Hematopoietic multipotent progenitor cell treated with erythropoietin and hydrocortisone succinate and interleukin-3 and kit ligand, for 6 days (in vitro differentiated cells): ENCODE results near the gene TBL3.
A peak's percentile ranks its signal among the peaks of the same experiment; 100 is the strongest.

ENCODE experiments used
- DNase-seq: peaks from one replicate; pipeline ENCODE4 v3.0.0-alpha.2; 2015

Gene TBL3

DNA sequence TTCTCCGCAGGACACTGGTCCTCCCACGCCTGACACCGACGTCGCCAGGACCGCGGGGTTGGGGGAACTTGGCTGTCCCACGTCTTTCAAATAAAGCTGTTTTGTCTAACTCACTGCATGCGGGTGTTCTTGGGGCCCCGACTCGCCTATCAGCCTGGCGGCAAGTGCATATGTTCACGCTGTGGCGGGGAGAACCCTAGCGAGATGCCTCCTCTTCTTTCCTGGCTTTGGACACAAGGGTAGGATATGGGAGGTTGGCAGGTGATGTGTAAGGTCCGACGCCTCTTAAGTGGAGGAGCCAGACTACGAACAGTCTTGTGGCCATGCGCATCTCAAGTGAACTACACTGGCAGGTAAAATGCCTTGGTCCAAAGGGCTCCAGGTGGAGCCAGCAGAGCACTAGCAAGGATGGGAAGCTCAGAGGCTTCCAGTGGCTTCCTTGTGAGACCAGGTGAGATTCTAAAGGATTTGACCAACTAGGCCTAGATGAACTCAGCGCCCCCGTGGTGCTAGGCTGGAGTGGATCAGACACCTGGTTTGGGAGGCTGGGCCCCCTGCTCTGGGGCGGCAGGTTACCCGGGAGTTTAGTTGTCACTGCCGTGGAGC is 6.4 kb upstream of the TBL3 start:
- DNase-seq, result peak; percentile 30

DNA sequence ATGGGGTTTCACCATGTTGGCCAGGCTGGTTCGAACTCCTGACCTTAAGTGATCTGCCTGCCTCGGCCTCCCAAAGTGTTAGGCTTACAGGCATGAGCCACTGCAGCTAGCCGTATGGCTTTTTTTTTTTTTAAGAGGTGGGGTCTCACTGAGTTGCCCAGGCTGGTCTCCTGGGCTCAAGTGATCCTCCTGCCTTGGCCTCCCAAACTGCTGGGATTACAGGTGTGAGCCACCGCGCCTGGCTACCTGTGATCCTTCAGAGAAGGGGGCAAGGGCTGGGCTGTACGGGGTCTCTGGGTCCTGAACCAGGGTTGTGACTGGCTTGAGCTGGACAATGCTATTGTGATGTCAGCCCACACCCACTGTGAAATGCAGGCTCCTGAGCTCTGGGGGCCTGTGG is 5.4 kb upstream of the TBL3 start, which contains the start of gene RNF151:
RNF151 (plus strand) TSS at position 397 of the 400 bp plus-strand sequence. CDS start 26 bp downstream, outside the sequence.
- no peak for DNase-seq

DNA sequence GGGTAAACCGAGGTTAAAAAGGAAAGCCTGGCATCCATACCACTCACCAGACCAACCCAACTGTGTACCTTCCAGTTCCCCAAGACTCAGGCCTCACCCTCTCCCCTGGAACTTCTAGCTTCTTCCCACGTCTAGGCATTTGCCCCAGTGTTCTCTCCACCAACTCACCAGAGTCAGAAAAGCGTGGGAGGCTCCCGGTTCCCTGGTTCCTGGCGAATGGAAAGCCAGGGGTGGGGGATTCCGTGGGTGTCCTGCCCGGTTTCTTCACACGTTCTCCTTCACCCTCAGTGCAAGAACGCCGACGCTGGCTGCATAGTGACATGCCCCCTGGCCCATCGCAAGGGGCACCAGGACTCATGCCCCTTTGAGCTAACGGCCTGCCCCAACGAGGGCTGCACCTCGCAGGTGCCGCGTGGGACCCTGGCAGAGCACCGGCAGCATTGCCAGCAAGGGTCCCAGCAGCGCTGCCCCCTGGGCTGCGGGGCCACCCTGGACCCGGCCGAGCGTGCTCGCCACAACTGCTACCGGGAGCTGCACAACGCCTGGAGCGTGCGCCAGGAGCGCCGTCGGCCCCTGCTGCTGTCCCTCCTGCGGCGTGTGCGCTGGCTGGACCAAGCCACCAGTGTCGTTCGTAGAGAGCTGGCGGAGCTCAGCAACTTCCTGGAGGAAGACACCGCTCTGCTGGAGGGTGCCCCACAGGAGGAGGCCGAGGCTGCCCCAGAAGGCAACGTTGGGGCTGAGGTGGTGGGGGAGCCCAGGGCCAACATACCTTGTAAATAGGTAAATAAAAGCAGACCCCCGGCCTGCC is 3.5 kb upstream of the TBL3 start:
- DNase-seq, result no peak

DNA sequence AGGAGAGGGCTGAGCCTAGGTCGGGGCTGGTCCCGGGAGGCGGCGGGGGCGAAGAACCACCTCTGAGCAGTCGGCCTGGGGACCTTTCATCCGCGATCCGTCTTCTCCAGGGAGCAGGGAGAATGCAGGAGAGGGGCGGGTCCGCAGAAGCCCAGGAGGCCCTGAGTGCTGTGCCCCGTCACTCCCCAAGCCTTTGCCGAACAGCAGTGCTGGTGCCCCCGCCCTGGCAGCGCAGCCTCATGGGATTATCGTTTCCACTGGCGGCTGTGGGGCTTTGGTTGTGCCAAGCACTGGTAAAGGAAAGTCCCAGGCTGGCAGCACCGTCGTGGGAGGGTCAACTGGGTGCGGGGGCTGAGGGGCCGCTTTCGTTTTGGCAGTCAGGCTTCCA is 631 bp downstream of the TBL3 start:
- peak; percentile 76 for DNase-seq

DNA sequence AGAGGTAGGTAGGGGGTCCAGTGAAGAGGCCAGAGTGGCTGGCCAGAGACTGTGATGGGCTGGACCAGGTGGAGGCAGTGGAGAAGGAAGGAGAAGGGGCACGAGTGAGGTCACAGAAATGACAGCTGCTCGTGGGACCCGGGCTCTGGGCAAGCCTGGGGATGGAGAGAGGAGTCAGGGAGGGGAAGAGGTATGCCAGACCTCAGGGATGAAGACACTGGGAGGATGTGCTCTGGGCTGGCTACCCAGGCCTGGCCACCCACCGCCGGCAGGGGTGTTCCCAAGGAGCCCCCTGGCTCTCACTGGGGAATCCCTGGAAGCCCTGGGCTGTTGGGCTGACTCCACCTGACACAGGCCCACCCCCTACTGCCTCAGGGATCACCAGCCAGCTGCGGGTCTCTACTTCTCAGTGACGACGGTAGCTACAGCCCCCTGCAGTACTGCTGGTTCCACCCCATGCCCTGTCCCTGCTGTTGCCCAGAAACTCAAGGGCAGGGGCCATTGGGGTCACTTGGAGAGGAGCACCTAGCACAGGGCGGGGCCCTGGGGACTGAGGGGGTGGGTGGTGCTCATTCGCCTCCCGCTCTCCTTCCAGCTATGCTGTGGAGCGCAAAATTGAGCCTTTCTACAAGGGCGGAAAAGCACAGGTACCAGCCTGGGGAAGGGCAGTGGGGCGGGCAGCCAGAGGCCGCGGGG is 1.8 kb downstream of the TBL3 start:
- no peak for DNase-seq

DNA sequence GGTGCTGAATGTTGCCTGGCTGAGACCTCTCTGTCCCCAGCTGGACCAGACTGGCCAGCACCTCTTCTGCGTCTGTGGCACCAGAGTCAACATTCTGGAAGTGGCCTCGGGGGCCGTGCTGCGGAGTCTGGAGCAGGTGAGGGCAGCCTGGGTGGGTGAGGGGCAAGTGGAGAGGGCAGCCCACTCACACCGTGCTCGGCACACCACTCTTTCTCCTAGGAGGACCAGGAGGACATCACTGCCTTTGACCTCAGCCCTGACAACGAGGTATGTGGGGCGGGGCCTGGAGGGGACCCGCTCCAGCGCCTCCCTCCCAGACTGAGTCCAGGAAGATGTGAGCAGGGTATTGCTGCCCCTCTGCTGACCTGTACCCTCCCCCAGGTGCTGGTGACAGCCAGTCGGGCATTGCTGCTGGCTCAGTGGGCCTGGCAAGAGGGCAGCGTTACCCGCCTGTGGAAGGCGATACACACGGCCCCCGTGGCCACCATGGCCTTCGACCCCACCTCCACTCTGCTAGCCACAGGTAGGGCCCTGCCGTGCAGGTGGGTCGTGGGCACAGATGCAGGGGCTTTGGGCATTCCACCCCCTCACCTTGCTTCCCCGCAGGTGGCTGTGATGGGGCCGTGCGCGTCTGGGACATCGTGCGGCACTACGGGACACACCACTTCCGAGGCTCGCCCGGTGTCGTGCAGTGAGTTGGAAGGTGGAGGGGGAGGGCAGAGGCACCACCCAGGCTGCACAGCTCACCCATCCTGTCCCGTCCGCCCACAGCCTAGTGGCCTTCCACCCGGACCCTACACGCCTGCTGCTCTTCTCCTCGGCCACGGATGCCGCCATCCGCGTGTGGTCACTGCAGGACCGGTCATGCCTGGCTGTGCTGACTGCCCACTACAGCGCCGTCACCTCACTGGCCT is 2.6 kb downstream of the TBL3 start:
- DNase-seq, result no peak

DNA sequence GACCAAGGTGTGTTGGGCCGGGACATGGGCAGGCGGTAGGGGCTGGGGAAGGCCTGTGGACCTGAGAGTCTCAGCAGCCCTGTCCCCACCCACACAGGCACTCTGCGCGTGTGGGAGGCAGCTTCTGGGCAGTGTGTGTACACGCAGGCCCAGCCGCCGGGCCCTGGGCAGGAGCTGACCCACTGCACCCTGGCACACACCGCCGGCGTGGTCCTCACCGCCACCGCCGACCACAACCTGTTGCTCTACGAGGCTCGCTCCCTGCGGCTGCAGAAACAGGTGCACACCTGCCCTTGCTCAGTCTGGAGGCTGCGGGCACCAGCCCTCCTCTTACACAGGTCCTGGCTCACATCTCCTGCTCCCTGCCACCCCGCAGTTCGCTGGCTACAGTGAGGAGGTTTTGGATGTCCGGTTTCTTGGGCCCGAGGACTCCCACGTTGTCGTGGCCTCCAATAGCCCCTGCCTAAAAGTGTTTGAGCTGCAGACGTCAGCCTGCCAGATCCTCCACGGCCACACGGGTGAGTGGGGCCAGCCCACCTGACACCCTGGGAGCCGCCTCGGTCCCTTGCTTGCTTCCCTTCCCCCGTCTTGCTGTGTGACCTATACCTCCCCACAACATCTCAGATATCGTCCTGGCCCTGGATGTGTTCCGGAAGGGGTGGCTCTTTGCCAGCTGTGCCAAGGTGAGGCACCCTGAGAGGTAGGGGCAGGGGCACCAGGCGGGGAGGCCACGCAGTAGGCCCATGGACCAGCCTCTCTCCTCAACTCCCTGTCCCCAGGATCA is 3.8 kb downstream of the TBL3 start:
- no peak for DNase-seq

DNA sequence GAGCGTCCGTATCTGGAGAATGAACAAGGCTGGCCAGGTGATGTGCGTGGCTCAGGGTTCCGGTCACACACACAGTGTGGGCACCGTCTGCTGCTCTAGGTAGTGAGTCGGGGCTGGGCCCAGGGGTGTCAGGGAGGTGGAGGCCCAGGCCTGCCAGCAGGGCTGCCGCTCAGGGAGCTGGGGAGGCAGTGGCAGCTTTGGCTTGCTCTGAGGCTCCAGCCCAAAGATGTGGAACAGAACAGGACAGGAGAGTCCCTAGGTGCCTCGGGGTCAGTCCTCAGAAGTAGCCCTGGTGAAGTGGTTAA is 4.3 kb downstream of the TBL3 start:
- DNase-seq, result no peak

DNA sequence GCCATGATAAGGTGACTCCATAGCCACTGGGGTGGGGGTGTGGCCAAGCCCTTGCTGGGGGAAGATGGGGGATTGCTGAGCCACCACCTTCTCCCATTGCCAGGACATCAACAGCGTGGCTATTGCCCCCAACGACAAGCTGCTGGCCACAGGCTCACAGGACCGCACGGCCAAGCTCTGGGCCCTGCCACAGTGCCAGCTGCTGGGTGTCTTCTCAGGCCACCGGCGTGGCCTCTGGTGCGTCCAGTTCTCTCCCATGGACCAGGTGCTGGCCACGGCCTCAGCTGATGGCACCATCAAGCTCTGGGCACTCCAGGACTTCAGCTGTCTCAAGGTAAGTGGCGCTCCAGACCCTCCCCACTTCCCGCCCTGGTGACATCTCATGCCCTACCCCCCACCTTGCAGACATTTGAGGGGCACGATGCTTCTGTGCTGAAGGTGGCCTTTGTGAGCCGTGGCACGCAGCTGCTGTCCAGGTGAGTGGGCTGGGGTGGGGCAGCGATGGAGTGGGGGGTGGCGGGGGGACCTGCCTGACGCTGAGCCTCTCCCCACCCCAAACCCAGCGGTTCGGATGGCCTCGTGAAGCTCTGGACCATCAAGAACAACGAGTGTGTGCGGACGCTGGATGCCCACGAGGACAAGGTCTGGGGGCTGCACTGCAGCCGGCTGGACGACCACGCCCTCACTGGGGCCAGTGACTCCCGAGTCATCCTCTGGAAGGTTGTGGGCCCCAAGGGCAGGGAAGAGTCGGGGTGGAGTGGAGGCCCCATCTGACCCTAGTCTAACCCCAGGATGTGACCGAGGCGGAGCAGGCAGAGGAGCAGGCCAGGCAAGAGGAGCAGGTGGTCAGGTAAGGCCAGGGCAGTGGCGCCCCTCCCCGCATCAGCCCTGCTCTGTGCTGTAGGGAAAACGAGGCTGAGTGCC is 5.4 kb downstream of the TBL3 start:
- no peak for DNase-seq

DNA sequence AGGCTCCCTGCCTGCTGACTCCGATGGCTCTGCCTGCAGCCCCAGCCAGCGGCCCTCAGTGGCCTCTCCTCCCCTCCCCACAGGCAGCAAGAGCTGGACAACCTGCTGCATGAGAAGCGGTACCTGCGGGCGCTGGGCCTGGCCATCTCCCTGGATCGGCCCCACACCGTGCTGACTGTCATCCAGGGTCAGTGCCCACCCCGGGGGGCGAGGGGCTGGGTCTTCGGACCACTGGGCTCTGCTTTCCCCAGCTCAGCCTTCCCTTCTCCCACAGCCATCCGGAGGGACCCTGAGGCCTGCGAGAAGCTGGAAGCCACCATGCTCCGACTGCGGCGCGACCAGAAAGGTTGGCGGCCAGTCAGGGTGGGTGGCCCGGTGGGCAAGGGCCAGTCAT is 6.0 kb downstream of the TBL3 start:
- no peak for DNase-seq

DNA sequence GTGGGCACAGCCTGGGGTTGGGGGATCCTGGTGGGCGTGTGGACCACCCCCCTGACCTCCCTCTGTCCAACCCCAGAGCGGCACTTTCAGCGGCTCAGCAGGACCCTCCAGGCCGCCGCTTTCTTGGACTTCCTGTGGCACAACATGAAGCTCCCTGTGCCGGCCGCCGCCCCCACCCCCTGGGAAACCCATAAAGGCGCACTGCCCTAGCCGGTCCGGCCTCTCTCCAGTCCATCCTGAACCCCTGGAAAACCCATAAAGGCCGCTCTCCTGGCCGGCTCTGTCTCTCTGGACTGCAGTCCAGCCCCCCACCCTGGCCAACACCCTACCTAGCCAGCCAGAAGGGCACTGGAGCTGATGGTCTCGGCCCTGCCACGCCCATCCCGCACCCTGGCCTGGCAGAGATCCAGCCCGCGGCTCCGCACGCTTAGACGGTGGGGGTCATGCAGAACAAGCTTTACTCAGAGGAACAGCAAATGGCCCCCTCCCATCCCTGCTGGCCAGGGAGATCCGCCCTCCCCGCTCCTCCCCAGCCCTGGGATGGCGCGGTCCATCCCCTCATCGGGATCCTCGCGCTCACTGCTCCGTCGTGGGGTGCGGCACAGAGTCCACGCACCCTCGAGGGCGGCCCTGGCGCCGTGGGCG is 6.7 kb downstream of the TBL3 start:
- no peak for DNase-seq

DNA sequence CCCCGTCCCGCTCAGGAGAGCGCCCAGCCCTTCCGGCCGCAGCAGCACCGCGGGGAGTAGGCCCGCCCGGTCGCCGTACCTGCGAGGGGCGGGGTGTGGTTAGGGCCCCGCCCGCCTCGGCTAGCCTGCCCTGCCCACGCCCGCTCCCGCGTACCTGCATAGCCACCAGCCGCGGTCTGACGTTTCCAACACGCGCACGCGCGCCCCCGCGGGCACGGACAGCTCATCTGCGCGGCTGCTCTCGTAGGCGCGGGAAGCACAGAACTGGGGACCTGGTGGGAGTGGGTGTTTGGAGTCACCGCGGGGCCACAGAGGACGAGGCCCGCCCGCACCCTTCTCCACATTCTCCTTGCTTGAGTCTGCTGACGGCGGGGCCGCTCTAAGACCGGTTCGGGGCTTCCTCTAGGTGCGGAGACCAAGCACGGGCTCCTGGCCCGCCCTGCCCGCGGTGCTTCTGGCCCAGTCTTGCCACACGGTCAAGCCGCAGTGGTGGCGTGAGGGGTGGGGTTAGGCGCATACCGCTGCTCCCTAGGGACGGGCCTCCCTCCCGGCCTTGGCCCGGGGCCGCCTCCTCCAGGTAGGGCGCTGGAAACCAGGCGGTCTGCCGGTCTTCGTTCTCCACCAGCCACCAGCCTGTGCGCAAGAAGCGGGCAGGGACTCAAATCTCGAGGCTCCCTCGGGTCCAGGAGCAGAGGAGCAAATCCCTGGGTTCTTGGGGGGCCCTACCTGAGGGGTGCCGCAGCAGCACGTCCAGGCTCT is 7.6 kb downstream of the TBL3 start:
- no peak for DNase-seq

DNA sequence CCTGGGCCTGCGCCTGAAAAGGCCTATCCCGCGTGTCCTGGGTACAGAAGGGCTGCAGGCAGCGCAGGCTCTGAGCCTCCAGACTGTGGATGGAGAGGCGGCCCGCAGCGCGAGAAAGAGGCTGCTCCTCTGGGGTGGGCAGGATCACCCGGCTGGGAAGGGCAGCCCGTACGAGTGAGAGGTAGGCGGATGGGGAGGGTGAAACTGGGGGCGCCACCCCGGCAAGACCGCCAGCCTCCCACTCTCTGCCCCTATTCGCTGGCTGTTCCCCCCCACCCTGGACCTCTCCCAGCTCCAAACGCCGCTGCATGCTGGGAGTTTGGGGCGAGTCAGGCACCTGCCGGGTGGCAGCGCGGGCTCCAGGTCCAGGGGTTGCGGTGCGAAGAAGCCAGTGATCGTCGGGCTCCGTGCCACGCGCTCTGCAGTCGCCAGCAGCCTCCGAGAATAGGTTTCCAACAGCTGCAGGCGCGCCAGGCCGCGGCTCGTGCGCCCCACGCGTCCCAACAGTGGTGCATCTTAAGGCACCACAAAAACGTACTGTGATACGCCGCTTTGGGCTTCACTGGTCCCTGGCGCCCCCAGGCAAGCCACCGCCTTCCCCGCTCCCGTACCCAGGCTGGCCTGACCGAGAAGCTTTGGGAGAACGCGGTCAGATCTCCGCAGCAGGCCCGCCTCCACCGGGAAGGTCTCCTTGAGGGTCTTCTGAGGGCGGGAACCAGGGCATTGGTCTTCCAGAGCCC is 8.3 kb downstream of the TBL3 start:
- peak; percentile 38 for DNase-seq

DNA sequence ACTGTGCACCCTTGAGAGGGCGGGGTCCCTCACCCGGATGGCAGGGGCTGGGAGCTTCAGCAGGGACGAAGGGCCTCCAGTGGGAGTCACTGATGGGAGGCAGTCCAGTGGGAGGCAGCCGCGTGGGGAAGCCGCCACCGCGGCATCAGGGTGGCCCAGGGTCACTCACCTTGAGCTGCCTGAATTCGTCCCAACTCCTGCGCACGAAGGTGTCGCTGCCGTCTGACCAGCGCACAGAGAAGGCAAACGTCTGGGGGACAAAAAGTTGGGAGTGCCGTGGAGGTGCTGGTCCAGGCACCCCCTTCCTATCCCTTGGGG is 8.9 kb downstream of the TBL3 start:
- DNase-seq, result no peak

DNA sequence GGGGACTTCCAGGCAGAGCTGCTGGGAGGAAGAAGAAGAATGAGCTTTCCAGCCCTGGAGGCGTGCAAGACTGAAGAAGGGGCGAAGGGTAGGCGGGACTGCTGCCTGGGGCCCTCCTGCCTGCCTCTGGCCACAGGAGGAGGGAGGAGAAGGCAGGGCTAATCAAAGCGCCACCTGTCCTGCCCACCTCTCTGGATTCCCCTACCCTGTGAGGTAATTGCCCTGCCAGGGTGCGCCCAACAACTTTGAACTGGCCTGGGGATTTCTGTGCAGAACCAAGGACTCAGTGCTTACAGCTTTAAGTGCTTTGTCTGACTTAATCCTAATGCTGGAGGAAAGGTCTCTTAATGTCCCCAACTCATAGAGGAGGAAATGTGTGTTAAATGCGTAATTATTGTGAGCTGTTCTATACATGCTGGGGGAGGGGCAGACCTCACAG is 9.6 kb downstream of the TBL3 start, which contains the start of gene NOXO1:
NOXO1 (minus strand) TSS at position 72 of the 439 bp plus-strand sequence. CDS start 290 bp downstream, outside the sequence.
- peak; percentile 27 for DNase-seq

DNA sequence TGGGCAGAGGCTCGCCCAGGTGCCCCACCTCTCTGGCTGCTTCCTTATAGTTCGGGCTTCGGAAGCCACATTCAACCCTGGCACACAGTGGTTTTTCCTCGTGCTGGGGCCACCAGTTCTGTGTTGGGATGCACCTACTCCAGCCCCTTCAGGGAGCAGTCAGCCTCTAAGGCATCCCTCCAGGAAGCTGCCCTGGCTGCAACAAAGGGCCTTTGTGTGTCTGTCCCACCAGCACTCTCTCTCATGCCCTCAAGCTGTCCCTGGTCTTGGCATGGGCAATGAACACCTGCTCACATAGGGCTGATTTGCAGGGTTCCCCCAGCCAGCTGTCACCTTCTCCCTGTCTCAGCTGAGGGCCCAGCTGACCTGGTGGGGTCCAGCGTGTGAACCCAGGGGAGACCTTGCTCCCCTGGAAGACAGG is 10.2 kb downstream of the TBL3 start:
- no peak for DNase-seq

DNA sequence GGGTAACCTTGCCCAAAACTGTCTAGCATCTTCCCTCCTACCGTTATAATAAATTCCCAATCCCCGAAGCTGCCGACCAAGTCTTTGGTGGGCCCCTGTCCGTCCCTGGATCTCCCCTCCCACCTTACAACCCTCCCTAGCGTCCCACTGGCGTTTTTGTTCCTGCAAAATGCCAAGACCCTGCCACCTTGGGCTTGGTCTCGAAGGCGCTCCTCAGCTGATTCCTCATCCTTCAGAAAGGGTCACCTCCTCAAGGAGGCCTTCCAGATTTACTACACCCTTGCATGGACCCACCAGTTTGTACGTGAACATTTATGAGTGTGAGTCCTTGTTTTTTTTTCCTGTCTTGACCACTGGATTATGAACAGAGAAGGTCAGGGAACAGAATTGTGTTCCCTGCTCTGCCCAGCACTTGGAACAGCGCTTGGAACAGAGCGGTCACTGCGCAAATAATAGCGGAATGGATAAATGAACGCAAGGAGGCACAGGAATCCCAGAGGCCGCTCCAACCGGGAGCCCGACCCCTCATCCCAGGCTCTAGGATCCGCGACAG is 11.2 kb downstream of the TBL3 start:
- DNase-seq, result no peak

DNA sequence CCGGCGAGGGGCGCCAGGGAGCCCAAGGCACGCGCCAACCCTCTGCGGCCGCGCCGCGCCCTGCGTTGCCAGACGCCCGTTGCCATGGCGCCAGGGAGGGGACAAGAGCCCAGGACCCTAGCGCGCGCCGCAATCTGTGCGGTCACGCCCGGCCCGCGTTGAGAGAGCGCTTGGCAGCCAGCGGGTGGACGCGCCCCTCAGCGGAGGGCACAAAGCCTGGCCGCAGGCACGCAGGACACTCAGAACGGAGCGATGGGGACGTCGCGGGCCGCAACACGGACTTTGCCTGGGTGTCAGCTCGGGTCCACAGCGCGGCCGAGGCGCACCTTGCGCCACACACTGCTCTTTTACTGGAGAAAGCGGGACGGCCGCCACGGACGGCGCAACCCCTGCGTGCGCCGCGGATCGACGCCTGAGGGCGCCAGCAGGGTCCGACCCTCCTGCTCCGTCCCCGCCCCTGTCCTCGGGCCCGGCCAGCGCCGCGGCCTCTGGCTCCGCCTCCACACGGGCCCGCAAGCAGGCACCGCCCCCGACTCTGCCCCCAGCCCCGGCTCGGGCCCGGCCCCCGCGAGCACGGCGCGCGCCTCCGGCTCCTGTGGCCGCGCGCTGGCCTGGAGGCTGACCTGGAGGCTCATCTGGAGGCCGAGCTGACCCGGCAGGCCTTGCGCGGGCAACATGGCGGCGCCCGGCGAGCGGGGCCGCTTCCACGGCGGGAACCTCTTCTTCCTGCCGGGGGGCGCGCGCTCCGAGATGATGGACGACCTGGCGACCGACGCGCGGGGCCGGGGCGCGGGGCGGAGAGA is 11.9 kb downstream of the TBL3 start, which contains the start of gene GFER:
GFER (plus strand) TSS at position 650 of the 803 bp plus-strand sequence; CDS start at position 676, 26 bp downstream.
- DNase-seq, result peak; percentile 89
